ENCODE data around the gene MYOM3.

The MYOM3 gene

GRCh38 chr1:24136956-24137539 is 25.1 kb upstream of the MYOM3 start:
- no peak for DNase-seq (ENCODE audit: extremely low read depth, low read depth)
- no peak for TF ChIP-seq CTCF (IDR thresholded peaks at IDR 0.05; ENCODE audit: low read depth, low read length)

- no peak for TF ChIP-seq CTCF (IDR thresholded peaks at IDR 0.05; ENCODE audit: low read depth, low read length)
- DNase-seq (ENCODE audit: extremely low read depth, low read depth) = no peak
Observed at GRCh38 chr1:24134376-24134775, 22.4 kb upstream of the MYOM3 start.

- no peak for TF ChIP-seq CTCF (IDR thresholded peaks at IDR 0.05; ENCODE audit: low read depth, low read length)
Observed at GRCh38 chr1:24133819-24134218, 21.9 kb upstream of the MYOM3 start.

GRCh38 chr1:24130385-24130784 is 18.4 kb upstream of the MYOM3 start:
- TF ChIP-seq CTCF (IDR thresholded peaks at IDR 0.05; ENCODE audit: low read depth, low read length) = no peak
- no peak for DNase-seq (ENCODE audit: extremely low read depth, low read depth)

More at GRCh38 chr1:24133819-24134218, 21.9 kb upstream of the MYOM3 start:
- DNase-seq (ENCODE audit: extremely low read depth, low read depth) = no peak

- TF ChIP-seq CTCF (IDR thresholded peaks at IDR 0.05; ENCODE audit: low read depth, low read length) = no peak
- DNase-seq (ENCODE audit: extremely low read depth, low read depth) = no peak
Observed at GRCh38 chr1:24127801-24128363, 15.9 kb upstream of the MYOM3 start.

- no peak for DNase-seq (ENCODE audit: extremely low read depth, low read depth)
- no peak for TF ChIP-seq CTCF (IDR thresholded peaks at IDR 0.05; ENCODE audit: low read depth, low read length)
Observed at GRCh38 chr1:24127134-24127800, 15.3 kb upstream of the MYOM3 start.

- no peak for TF ChIP-seq CTCF (IDR thresholded peaks at IDR 0.05; ENCODE audit: low read depth, low read length)
- no peak for DNase-seq (ENCODE audit: extremely low read depth, low read depth)
Observed at GRCh38 chr1:24126672-24127023, 14.7 kb upstream of the MYOM3 start.
